Measurements from ENCODE around the gene SLC39A10. TPM values are rescaled to one million over a fixed set of nuclear protein-coding genes. Genes with fewer than 3 reads are reported as not detected.
A peak's percentile ranks its signal among the peaks of the same experiment; 100 is the strongest.
"Not testable (repeated sequence)": the region's sequence is repeated elsewhere in the genome, so short reads cannot be mapped to it uniquely, and the experiment has no call there.

SLC39A10 gene
- total and polyA plus RNA-seq, 2 of the 4 experiments (the other 2 are of a cell fraction), result 17.6 to 64.7 TPM

DNA sequence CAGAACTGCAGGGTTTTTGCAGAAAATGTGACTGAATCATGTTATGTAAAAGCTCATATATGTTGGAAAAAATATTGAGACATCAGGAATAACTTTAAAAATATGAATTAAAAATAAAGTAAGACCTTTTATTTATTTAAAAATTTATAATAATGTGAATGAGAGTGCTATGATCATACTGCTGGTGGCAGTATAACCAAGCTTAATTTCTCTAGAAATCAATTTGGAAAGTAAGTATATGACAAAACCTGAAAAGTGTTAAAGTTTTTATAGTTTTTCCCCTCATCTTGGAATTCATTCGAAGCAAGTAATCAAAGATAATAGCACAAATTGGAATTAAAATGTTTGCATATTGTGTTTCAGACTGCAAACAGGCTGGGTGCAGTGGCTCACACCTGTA, 7.5 kb downstream of the SLC39A10 start:
- Histone ChIP-seq H2BK5ac (ENCODE audit: low read depth, low read length, poor library complexity, severe bottlenecking) (no peak overlapping the region), H4K8ac (ENCODE audit: low read depth in 2 of 2, low read length in 2 of 2) (no peak overlapping the region), H4K5ac (ENCODE audit: low read depth, low read length) (no peak overlapping the region), H3K4me2 (ENCODE audit: low read depth, low read length) (no peak overlapping the region), H2BK120ac (ENCODE audit: low read depth, low read length) (no peak overlapping the region), H3K27me3 (ENCODE audit: control insufficient read depth, insufficient read depth, low read length) (no peaks in the 10 kb centered on the region), H3K23ac (ENCODE audit: low read depth, low read length) (no peak overlapping the region; the same call in 1 of the 2 replicates), H2BK20ac (ENCODE audit: low read depth, low read length) (no peak overlapping the region), H2BK15ac (ENCODE audit: low read depth, low read length) (no peak overlapping the region), H3K4me1 (ENCODE audit: control insufficient read depth, insufficient read depth, low read length) (peaks cover 8% of the 10 kb centered on the region), H2AFZ (replicated peaks; ENCODE audit: low read length, poor library complexity) (no peak overlapping the region), H2AK9ac (replicated peaks; ENCODE audit: low read depth, low read length, poor library complexity) (no peak overlapping the region), H4K91ac (ENCODE audit: insufficient read depth, low read depth, low read length) (no peak overlapping the region), H3K9me3 (ENCODE audit: control insufficient read depth, insufficient read depth, low read length) (no peaks in the 10 kb centered on the region), H2AK5ac (ENCODE audit: low read depth, low read length) (no peak overlapping the region), H3K4me3 (ENCODE audit: insufficient read depth, low read depth, low read length) (no peak overlapping the region), H3K18ac (ENCODE audit: low read depth, low read length) (no peak overlapping the region), H3K56ac (ENCODE audit: extremely low read depth, insufficient read depth, low read length) (no peak overlapping the region), H3K14ac (replicated peaks; ENCODE audit: low read depth, low read length) (no peak overlapping the region), H4K20me1 (ENCODE audit: insufficient read depth, low read length) (peaks cover 12% of the 10 kb centered on the region; the same call in 1 of the 2 replicates), H3K27ac (ENCODE audit: insufficient read depth, low read length) (no peak overlapping the region), H3K36me3 (ENCODE audit: control insufficient read depth, insufficient read depth, low read length) (no peaks in the 10 kb centered on the region), H3K9ac (ENCODE audit: low read depth, low read length) (no peak overlapping the region), H3K9me1 (ENCODE audit: insufficient read depth, low read length) (no peaks in the 10 kb centered on the region), H3K79me1 (ENCODE audit: low read depth in 1 of 2, low read length in 2 of 2) (peaks cover 16 to 42% of the 10 kb centered on the region in 2 experiments; a peak in 3 of 4 replicates), H3K4ac (ENCODE audit: low read depth, low read length) (no peak overlapping the region)
- dilution Hi-C loops (cut with HindIII; ENCODE audit: low sequenced_read_pairs, unreplicated experiment), result no loop called here
- ChIA-PET CTCF (interaction anchor here (3.2 kb wide), 1 partner anchor 275 kb away, joined by 14 read pairs; no protein-coding TSS in a partner anchor), POLR2A (ENCODE audit: unreplicated experiment) (interaction anchor here (0.5 kb wide), 2 partner anchors 13 to 213 kb away, joined by 3 read pairs; no protein-coding TSS in a partner anchor)
- TF ChIP-seq POLR2A (IDR thresholded peaks at IDR 0.05; ENCODE audit: low read depth, low read length), result no peak
- TF ChIP-seq RAD21 (IDR thresholded peaks at IDR 0.05; ENCODE audit: low read length), result peak; percentile 59
- TF ChIP-seq SMC3 (IDR thresholded peaks at IDR 0.05; ENCODE audit: low read depth, low read length), result peak; percentile 60
- TF ChIP-seq, protein P1, sequence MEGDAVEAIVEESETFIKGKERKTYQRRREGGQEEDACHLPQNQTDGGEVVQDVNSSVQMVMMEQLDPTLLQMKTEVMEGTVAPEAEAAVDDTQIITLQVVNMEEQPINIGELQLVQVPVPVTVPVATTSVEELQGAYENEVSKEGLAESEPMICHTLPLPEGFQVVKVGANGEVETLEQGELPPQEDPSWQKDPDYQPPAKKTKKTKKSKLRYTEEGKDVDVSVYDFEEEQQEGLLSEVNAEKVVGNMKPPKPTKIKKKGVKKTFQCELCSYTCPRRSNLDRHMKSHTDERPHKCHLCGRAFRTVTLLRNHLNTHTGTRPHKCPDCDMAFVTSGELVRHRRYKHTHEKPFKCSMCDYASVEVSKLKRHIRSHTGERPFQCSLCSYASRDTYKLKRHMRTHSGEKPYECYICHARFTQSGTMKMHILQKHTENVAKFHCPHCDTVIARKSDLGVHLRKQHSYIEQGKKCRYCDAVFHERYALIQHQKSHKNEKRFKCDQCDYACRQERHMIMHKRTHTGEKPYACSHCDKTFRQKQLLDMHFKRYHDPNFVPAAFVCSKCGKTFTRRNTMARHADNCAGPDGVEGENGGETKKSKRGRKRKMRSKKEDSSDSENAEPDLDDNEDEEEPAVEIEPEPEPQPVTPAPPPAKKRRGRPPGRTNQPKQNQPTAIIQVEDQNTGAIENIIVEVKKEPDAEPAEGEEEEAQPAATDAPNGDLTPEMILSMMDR (conservative IDR thresholded peaks at IDR 0.05; ENCODE audit: low read depth, low read length), result peak; percentile 57
- DNase-seq (peak; percentile 41), ATAC-seq (ENCODE audit: low read depth) (no peak)
- intact Hi-C loops (cut with micrococcal nuclease), result loop anchor here (1.0 kb wide), 2 partner anchors 274 to 402 kb away; no protein-coding TSS in a partner anchor
- in situ Hi-C loops (cut with MboI; ENCODE audit: low sequenced_read_pairs), result loop anchor here (25.0 kb wide), 2 partner anchors 352 to 673 kb away; no protein-coding TSS in a partner anchor
- WGBS, 2 experiments (ENCODE audit: extremely low coverage in 2 of 2, insufficient read length in 1 of 2), result no CpG with 5 or more reads among the region's 1 CpG
- no TSS peak for BruUV-seq (replicated peaks)

DNA sequence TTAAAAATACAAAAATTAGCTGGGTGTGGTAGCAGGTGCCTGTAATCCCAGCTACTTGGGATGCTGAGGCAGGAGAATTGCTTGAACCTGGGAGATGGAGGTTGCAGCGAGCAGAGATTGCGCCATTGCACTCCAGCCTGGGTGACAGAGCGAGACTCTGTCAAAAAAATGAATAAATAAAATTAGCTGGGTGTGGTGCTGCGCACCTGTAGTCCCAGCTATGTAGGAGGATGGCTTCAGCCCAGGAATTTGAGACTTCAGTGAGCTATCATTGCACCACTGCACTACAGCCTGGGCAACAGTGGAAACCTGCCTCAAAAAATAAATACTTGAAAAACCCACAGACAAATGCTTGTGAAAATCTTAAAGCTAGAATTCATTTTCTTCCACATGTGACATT, 8.1 kb downstream of the SLC39A10 start:
- H3K27ac ChIP-seq (ENCODE audit: insufficient read depth, low read length); H3K4me2 ChIP-seq (ENCODE audit: low read depth, low read length); H4K8ac ChIP-seq (ENCODE audit: low read depth in 2 of 2, low read length in 2 of 2); H3K4me1 ChIP-seq (ENCODE audit: control insufficient read depth, insufficient read depth, low read length); DNase-seq; H2AK5ac ChIP-seq (ENCODE audit: low read depth, low read length); H4K5ac ChIP-seq (ENCODE audit: low read depth, low read length); H2AK9ac ChIP-seq (replicated peaks; ENCODE audit: low read depth, low read length, poor library complexity); H2BK120ac ChIP-seq (ENCODE audit: low read depth, low read length); H3K27me3 ChIP-seq (ENCODE audit: control insufficient read depth, insufficient read depth, low read length); H3K23ac ChIP-seq (ENCODE audit: low read depth, low read length); H3K18ac ChIP-seq (ENCODE audit: low read depth, low read length); H3K56ac ChIP-seq (ENCODE audit: extremely low read depth, insufficient read depth, low read length); ATAC-seq (ENCODE audit: low read depth); H3K9ac ChIP-seq (ENCODE audit: low read depth, low read length); H4K91ac ChIP-seq (ENCODE audit: insufficient read depth, low read depth, low read length); dilution Hi-C loops (cut with HindIII; ENCODE audit: low sequenced_read_pairs, unreplicated experiment); H3K14ac ChIP-seq (replicated peaks; ENCODE audit: low read depth, low read length); H4K20me1 ChIP-seq (ENCODE audit: insufficient read depth, low read length); H2BK20ac ChIP-seq (ENCODE audit: low read depth, low read length); H2AFZ ChIP-seq (replicated peaks; ENCODE audit: low read length, poor library complexity); H3K4me3 ChIP-seq (ENCODE audit: insufficient read depth, low read depth, low read length); H3K9me1 ChIP-seq (ENCODE audit: insufficient read depth, low read length); H2BK5ac ChIP-seq (ENCODE audit: low read depth, low read length, poor library complexity, severe bottlenecking); H3K9me3 ChIP-seq (ENCODE audit: control insufficient read depth, insufficient read depth, low read length); H3K4ac ChIP-seq (ENCODE audit: low read depth, low read length); H2BK15ac ChIP-seq (ENCODE audit: low read depth, low read length); H3K36me3 ChIP-seq (ENCODE audit: control insufficient read depth, insufficient read depth, low read length); BruUV-seq (replicated peaks): not testable (repeated sequence)
- in situ Hi-C loops (cut with MboI; ENCODE audit: low sequenced_read_pairs) (loop anchor here (25.0 kb wide), 2 partner anchors 353 to 672 kb away; no protein-coding TSS in a partner anchor), intact Hi-C loops (cut with micrococcal nuclease) (loop anchor here (5.0 kb wide), 1 partner anchor 672 kb away; no protein-coding TSS in a partner anchor)
- WGBS, 2 experiments (ENCODE audit: extremely low coverage in 2 of 2, insufficient read length in 1 of 2), result no CpG with 5 or more reads among the region's 4 CpGs
- peaks cover 16 to 46% of the 10 kb centered on the region in 2 experiments; a peak in 3 of 4 replicates for H3K79me1 ChIP-seq (ENCODE audit: low read depth in 1 of 2, low read length in 2 of 2)
- ChIA-PET POLR2A (ENCODE audit: unreplicated experiment) (interaction anchor here (0.5 to 0.7 kb wide), 3 partner anchors 12 to 334 kb away, joined by 3 to 5 read pairs (median 3); no protein-coding TSS in a partner anchor), CTCF (interaction anchor here (1.4 to 3.2 kb wide), 4 partner anchors 12 to 402 kb away, joined by 3 to 14 read pairs (median 5); no protein-coding TSS in a partner anchor)

Data from IMR-90 (cell line).